Breast epithelium (tissue), 4 donors: ENCODE results near the gene ERV3-1. TPM values are rescaled to one million over a fixed set of nuclear protein-coding genes. Genes with fewer than 3 reads are reported as not detected.
A peak's percentile ranks its signal among the peaks of the same experiment; 100 is the strongest.

Experiments
- DNase-seq, 2 donors: peaks; one replicate each; pipeline ENCODE4 v3.0.0-alpha.2; 2019; ENCODE audit warnings: low spot score in 2 of 2
- H3K27ac ChIP-seq, 2 donors: fragments of 200-600 bp; sonication (generic) in 1 of 2; one replicate each; pipeline ENCODE4 v1.5.1; 2016 to 2019; ENCODE audit warnings: mild to moderate bottlenecking in 1 of 2
- H3K27me3 ChIP-seq, 2 donors: fragments of 200-600 bp; sonication (generic) in 1 of 2; one replicate each; pipeline versions ENCODE4 v1.5.1 to v1.6.0; 2017 to 2019; ENCODE audit warnings: control low read depth in 1 of 2, mild to moderate bottlenecking in 1 of 2
- H3K36me3 ChIP-seq: fragments of 200-600 bp; one replicate; pipeline ENCODE4 v1.5.1; 2019
- H3K4me1 ChIP-seq, 2 donors: fragments of 200-600 bp; sonication (generic); one replicate each; pipeline ENCODE4 v1.5.1; 2016 to 2019; ENCODE audit warnings: control low read depth in 1 of 2
- H3K4me3 ChIP-seq, 3 donors: fragments of 200-600 bp; sonication (generic); 1 replicate in 2 of 3; 2 replicates in 1 of 3; pipeline ENCODE4 v1.5.1; 2016 to 2019; ENCODE audit warnings: mild to moderate bottlenecking in 3 of 3, moderate library complexity in 2 of 3
- H3K9me3 ChIP-seq, 2 donors: fragments of 200-600 bp; sonication (generic) in 1 of 2; one replicate each; pipeline ENCODE4 v1.5.1; 2016 to 2019; ENCODE audit warnings: control low read depth in 1 of 2
- POLR2A ChIP-seq: fragments of 450-650 bp; IDR thresholded peaks from one replicate; pipeline ENCODE4 v1.6.1; 2016; ENCODE audit warnings: antibody characterized with exemption, mild to moderate bottlenecking, moderate library complexity
- POLR2AphosphoS5 ChIP-seq, 3 donors: sonication (generic); formaldehyde crosslinking; IDR thresholded peaks; one replicate each; pipeline ENCODE4 v1.6.1; 2017; ENCODE audit warnings: antibody characterized with exemption in 3 of 3
- intact Hi-C: fragments of 100-400 bp; cut with DNase I; formaldehyde crosslinking; loops from one replicate; pipeline ENCODE4 v1.15.1; 2023; ENCODE audit warnings: low total_unique reads
- total RNA-seq, 3 donors: library from RNA; depleted of rRNA; stranded (reverse); fragments of >200 nt; gene quantifications; one replicate each; pipeline ENCODE4 v1.1.0, GENCODE V29; 2016
- TF ChIP-seq, protein P1 (sequence below), 3 donors: fragments of 450-650 bp; IDR thresholded peaks; one replicate each; pipeline ENCODE4 v1.5.1; 2016 to 2017; ENCODE audit warnings: antibody characterized with exemption in 3 of 3, mild to moderate bottlenecking in 3 of 3, moderate library complexity in 3 of 3

ERV3-1 gene
- total RNA-seq, 3 donors from 2014 or later: 52.4 to 92.8 (median 66.9) TPM

DNA sequence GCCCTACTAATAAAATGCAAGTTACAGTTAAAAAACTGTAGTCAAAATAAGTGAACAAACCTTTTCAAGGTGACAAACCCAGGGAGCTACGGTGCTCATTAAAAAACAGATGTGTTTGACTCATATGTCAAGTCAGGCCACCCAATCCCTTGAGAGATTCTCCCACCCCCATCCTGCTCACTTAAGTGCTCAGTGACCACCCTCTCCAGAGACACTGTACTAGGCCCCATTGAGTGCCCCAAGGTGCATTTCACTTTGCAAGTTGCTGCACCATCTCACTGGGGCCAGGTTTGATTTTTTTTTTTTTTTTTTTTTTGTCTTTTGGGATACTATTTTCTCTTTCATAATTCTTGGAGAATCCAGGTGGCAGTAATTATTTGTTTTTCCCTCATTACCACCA, 1.9 kb downstream of the ERV3-1 start:
- H3K4me1 ChIP-seq: peaks cover 0 to 9% of the 10 kb centered on the region in 2 donors

DNA sequence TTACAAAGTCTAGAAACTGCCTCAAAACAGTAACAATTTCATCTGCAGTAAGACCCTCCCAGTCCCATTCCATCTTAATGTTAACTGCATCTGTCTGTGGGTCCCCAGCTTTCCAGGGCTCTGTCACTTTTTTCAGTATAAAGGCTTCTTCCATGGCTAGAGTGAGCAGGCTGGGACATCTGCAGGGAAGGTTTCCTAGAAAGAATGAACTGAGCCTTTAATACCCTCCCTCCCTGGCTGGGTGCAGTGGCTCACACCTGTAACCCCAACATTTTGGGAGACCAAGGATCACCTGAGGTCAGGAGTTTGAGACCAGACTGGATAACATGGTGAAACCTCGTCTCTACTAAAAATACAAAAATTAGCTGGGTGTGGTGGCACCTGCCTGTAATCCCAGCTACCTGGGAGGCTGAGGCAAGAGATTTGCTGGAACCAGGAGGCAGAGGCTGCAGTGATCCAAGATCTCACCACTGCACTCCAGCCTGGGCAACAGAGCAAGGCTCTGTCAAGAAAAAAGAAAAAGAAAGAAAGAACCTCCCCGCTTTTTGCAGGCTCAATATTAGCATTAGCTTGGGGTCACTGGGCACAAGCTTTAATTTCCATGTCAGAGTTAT, 3.4 kb downstream of the ERV3-1 start:
- no peak overlapping the region for H3K27ac ChIP-seq
- H3K4me3 ChIP-seq: no peak overlapping the region
- H3K27me3 ChIP-seq: no peaks in the 10 kb centered on the region
- no peak for TF ChIP-seq POLR2A
- TF ChIP-seq, protein P1, sequence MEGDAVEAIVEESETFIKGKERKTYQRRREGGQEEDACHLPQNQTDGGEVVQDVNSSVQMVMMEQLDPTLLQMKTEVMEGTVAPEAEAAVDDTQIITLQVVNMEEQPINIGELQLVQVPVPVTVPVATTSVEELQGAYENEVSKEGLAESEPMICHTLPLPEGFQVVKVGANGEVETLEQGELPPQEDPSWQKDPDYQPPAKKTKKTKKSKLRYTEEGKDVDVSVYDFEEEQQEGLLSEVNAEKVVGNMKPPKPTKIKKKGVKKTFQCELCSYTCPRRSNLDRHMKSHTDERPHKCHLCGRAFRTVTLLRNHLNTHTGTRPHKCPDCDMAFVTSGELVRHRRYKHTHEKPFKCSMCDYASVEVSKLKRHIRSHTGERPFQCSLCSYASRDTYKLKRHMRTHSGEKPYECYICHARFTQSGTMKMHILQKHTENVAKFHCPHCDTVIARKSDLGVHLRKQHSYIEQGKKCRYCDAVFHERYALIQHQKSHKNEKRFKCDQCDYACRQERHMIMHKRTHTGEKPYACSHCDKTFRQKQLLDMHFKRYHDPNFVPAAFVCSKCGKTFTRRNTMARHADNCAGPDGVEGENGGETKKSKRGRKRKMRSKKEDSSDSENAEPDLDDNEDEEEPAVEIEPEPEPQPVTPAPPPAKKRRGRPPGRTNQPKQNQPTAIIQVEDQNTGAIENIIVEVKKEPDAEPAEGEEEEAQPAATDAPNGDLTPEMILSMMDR (IDR thresholded peaks at IDR 0.05): no peak
- no peak for TF ChIP-seq POLR2AphosphoS5 (IDR thresholded peaks at IDR 0.05)
- no peaks in the 10 kb centered on the region for H3K9me3 ChIP-seq
- DNase-seq: no peak
- H3K36me3 ChIP-seq: no peaks in the 10 kb centered on the region
- intact Hi-C loops: loop anchor here (5.0 kb wide), 1 partner anchor 34 kb away; no protein-coding TSS in a partner anchor
- peaks cover 0 to 9% of the 10 kb centered on the region in 2 donors for H3K4me1 ChIP-seq

More for the DNA sequence above, 1.9 kb downstream of the ERV3-1 start:
- H3K9me3 ChIP-seq: no peaks in the 10 kb centered on the region
- no peak overlapping the region for H3K27ac ChIP-seq
- TF ChIP-seq POLR2AphosphoS5 (IDR thresholded peaks at IDR 0.05): no peak
- no peak for TF ChIP-seq POLR2A
- TF ChIP-seq, protein P1 (IDR thresholded peaks at IDR 0.05): no peak
- intact Hi-C loops: loop anchor here (5.0 kb wide), 1 partner anchor 33 kb away; no protein-coding TSS in a partner anchor
- no peak for DNase-seq
- no peaks in the 10 kb centered on the region for H3K36me3 ChIP-seq
- H3K27me3 ChIP-seq: no peaks in the 10 kb centered on the region
- peak overlapping the region in 1 of 3 donors; percentile 88 for H3K4me3 ChIP-seq

DNA sequence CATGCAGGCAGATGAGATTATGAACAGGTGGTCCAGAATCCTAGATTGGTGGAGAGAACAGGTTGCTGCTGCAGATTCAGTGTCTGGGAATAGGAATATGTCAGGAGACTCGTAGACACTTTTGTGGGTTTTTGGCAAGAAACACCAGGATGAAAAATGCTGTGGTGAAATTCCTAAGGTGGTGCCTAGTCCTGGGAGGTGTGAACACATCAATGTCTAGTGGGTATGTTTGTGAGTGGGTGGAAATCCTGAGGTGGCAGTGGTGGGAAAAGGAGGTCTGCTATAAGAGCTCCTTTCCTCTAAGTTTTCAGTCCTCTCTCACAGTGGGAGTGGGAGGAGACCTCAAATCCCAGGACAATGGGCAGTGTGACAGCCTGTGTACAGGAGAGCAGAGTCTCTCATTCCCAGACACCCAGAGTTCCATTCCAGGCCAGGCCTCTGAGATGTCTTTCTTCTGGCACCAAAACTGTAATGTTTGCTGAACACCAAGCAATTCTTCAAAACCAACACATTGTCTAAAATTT, 5.1 kb downstream of the ERV3-1 start:
- H3K9me3 ChIP-seq: peaks cover under 1 to 2% of the 10 kb centered on the region in 2 donors
- H3K4me3 ChIP-seq: no peak overlapping the region
- TF ChIP-seq POLR2AphosphoS5 (IDR thresholded peaks at IDR 0.05) (no peak), POLR2A (no peak)
- TF ChIP-seq, protein P1 (IDR thresholded peaks at IDR 0.05): no peak
- intact Hi-C loops: loop anchor here (5.0 kb wide), 1 partner anchor 36 kb away; no protein-coding TSS in a partner anchor
- peak overlapping the region in 1 of 2 donors; percentile 2 for H3K27ac ChIP-seq
- no peaks in the 10 kb centered on the region for H3K36me3 ChIP-seq
- H3K27me3 ChIP-seq: no peaks in the 10 kb centered on the region
- no peak for DNase-seq
- H3K4me1 ChIP-seq: peaks cover 0 to 9% of the 10 kb centered on the region in 2 donors

DNA sequence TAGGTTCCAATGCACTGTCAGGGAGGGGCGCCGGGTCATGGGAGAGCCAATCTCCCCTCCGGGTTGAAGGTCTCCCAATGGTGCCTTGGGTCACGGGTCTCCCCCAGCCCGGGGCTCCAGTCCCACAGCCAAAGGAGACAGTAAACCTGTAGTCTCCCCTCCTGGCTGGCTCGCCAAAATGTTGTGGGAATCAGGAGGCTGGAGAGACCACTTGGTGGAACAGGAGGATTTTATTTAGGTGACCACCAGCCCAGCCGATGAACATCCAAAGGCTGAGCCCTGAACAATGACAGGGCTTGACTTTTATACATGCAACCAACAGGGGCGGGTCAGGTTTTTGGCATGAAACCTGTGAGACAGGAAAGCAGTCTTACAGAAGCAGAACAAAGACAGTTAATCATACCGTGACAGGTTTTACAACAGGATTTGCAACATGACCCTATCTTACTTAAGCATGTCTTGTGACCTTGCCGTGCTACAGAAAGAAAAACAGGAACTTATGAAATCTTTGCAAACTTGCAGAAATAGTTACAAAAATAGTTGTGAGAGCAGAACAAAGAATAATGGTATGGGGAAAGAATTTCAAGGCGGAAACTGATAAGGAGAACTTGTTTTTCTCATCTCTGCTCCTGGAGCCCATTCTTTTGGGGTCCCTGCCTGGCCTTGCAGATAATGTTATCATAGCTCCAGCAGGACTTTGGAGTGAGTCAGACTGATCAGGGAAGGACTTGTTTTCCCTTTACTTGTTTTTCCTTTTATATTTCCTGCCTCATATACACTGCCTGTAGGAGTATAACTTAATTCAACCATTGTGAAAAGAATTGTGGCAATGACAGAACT, 7.1 kb downstream of the ERV3-1 start:
- peaks cover 0 to under 1% of the 10 kb centered on the region in 2 donors for H3K4me1 ChIP-seq
- intact Hi-C loops: loop anchor here (5.0 kb wide), 1 partner anchor 38 kb away; no protein-coding TSS in a partner anchor
- peak overlapping the region in 1 of 3 donors; percentile 19 for H3K4me3 ChIP-seq
- H3K36me3 ChIP-seq: no peaks in the 10 kb centered on the region
- TF ChIP-seq POLR2A: no peak
- TF ChIP-seq, protein P1 (IDR thresholded peaks at IDR 0.05): no peak
- no peak for TF ChIP-seq POLR2AphosphoS5 (IDR thresholded peaks at IDR 0.05)
- peak overlapping the region; percentile 91 to 93 for H3K27ac ChIP-seq
- no peak for DNase-seq
- H3K27me3 ChIP-seq: no peaks in the 10 kb centered on the region
- H3K9me3 ChIP-seq: peaks cover 5 to 10% of the 10 kb centered on the region in 2 donors

DNA sequence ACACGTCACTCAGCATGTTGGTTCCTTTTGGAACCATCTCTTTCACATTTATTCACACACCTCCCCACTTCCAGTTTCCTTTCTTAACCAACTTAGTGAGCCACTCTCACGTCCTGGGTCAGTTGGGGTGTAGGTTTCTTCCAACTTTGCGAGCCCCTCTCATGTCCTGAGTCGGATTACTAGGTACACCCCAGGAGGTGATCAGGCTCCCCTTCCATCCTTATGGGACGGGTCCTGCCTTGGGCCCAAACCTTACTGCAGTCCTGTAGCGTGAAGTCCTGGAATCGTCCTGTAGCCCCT, 7.7 kb downstream of the ERV3-1 start:
- Histone ChIP-seq H3K4me3 (peak overlapping the region in 1 of 3 donors; percentile 19), H3K27ac (peak overlapping the region; percentile 91 to 93), H3K9me3 (peaks cover 9 to 16% of the 10 kb centered on the region in 2 donors), H3K36me3 (no peaks in the 10 kb centered on the region), H3K4me1 (no peaks in the 10 kb centered on the region), H3K27me3 (no peaks in the 10 kb centered on the region)
- no peak for DNase-seq
- no peak for TF ChIP-seq POLR2AphosphoS5 (IDR thresholded peaks at IDR 0.05)
- no peak for TF ChIP-seq POLR2A
- TF ChIP-seq, protein P1 (IDR thresholded peaks at IDR 0.05): no peak
- intact Hi-C loops: no loop called here
